ENCODE data around the gene PVR.

Gene PVR

GRCh38 chr19:44598880-44599279 lies 44.8 kb upstream of the PVR start:
- no peak overlapping the region for H3K27ac ChIP-seq (ENCODE audit: low read length)
- no peaks in the 10 kb centered on the region for H4K20me1 ChIP-seq (ENCODE audit: insufficient read depth, low read length)
- no peaks in the 10 kb centered on the region for H3K36me3 ChIP-seq (replicated peaks; ENCODE audit: low read depth, low read length)
- no peaks in the 10 kb centered on the region for H3K4me1 ChIP-seq (ENCODE audit: low read length)
- no peak overlapping the region for H2AFZ ChIP-seq (ENCODE audit: low read depth, low read length)
- no peaks in the 10 kb centered on the region for H3K9me3 ChIP-seq (ENCODE audit: insufficient read depth, low read length)
- no peak overlapping the region for H3K4me2 ChIP-seq (ENCODE audit: low read length)
- no peaks in the 10 kb centered on the region for H3K79me2 ChIP-seq (ENCODE audit: low read length)
- H3K9ac ChIP-seq (ENCODE audit: low read length), result no peak overlapping the region
- TF ChIP-seq CTCF (IDR thresholded peaks at IDR 0.05; ENCODE audit: low read depth, low read length) (no peak), EZH2phosphoT487 (IDR thresholded peaks at IDR 0.05; ENCODE audit: low read depth) (no peak)
- H3K27me3 ChIP-seq (ENCODE audit: low read depth, low read length), result peaks cover 16% of the 10 kb centered on the region; the same call in 1 of the 2 replicates
- no peak overlapping the region for H3K4me3 ChIP-seq (ENCODE audit: low read length)

- Histone ChIP-seq H3K27ac (ENCODE audit: low read length) (no peak overlapping the region), H3K9ac (ENCODE audit: low read length) (no peak overlapping the region), H2AFZ (ENCODE audit: low read depth, low read length) (no peak overlapping the region), H3K4me3 (ENCODE audit: low read length) (no peak overlapping the region), H4K20me1 (ENCODE audit: insufficient read depth, low read length) (no peaks in the 10 kb centered on the region), H3K36me3 (replicated peaks; ENCODE audit: low read depth, low read length) (no peaks in the 10 kb centered on the region), H3K27me3 (ENCODE audit: low read depth, low read length) (peaks cover 18% of the 10 kb centered on the region; the same call in 1 of the 2 replicates), H3K9me3 (ENCODE audit: insufficient read depth, low read length) (no peaks in the 10 kb centered on the region), H3K79me2 (ENCODE audit: low read length) (no peaks in the 10 kb centered on the region), H3K4me1 (ENCODE audit: low read length) (no peaks in the 10 kb centered on the region), H3K4me2 (ENCODE audit: low read length) (no peak overlapping the region)
- TF ChIP-seq EZH2phosphoT487 (IDR thresholded peaks at IDR 0.05; ENCODE audit: low read depth), result no peak
- no peak for TF ChIP-seq CTCF (IDR thresholded peaks at IDR 0.05; ENCODE audit: low read depth, low read length)
Observed at GRCh38 chr19:44600466-44600865, 43.2 kb upstream of the PVR start.

- no peaks in the 10 kb centered on the region for H4K20me1 ChIP-seq (ENCODE audit: insufficient read depth, low read length)
- no peaks in the 10 kb centered on the region for H3K9me3 ChIP-seq (ENCODE audit: insufficient read depth, low read length)
- no peak overlapping the region for H2AFZ ChIP-seq (ENCODE audit: low read depth, low read length)
- H3K4me3 ChIP-seq (ENCODE audit: low read length), result no peak overlapping the region
- no peaks in the 10 kb centered on the region for H3K4me1 ChIP-seq (ENCODE audit: low read length)
- H3K27ac ChIP-seq (ENCODE audit: low read length), result no peak overlapping the region
- H3K79me2 ChIP-seq (ENCODE audit: low read length), result no peaks in the 10 kb centered on the region
- no peaks in the 10 kb centered on the region for H3K36me3 ChIP-seq (replicated peaks; ENCODE audit: low read depth, low read length)
- H3K4me2 ChIP-seq (ENCODE audit: low read length), result no peak overlapping the region
- no peak for TF ChIP-seq EZH2phosphoT487 (IDR thresholded peaks at IDR 0.05; ENCODE audit: low read depth)
- H3K27me3 ChIP-seq (ENCODE audit: low read depth, low read length), result peaks cover 18% of the 10 kb centered on the region; the same call in 1 of the 2 replicates
- no peak overlapping the region for H3K9ac ChIP-seq (ENCODE audit: low read length)
Observed at GRCh38 chr19:44602081-44602480, 41.6 kb upstream of the PVR start.

GRCh38 chr19:44603201-44603945 lies 40.3 kb upstream of the PVR start:
- H3K27ac ChIP-seq (ENCODE audit: low read length), result no peak overlapping the region
- H3K9ac ChIP-seq (ENCODE audit: low read length), result no peak overlapping the region
- H3K9me3 ChIP-seq (ENCODE audit: insufficient read depth, low read length), result no peaks in the 10 kb centered on the region
- no peak overlapping the region for H3K4me2 ChIP-seq (ENCODE audit: low read length)
- no peaks in the 10 kb centered on the region for H3K36me3 ChIP-seq (replicated peaks; ENCODE audit: low read depth, low read length)
- no peaks in the 10 kb centered on the region for H3K4me1 ChIP-seq (ENCODE audit: low read length)
- H3K4me3 ChIP-seq (ENCODE audit: low read length), result no peak overlapping the region
- peaks cover 18% of the 10 kb centered on the region; the same call in 1 of the 2 replicates for H3K27me3 ChIP-seq (ENCODE audit: low read depth, low read length)
- H3K79me2 ChIP-seq (ENCODE audit: low read length), result no peaks in the 10 kb centered on the region
- H4K20me1 ChIP-seq (ENCODE audit: insufficient read depth, low read length), result no peaks in the 10 kb centered on the region
- TF ChIP-seq EZH2phosphoT487 (IDR thresholded peaks at IDR 0.05; ENCODE audit: low read depth) (no peak), CTCF (IDR thresholded peaks at IDR 0.05; ENCODE audit: low read depth, low read length) (no peak)
- no peak overlapping the region for H2AFZ ChIP-seq (ENCODE audit: low read depth, low read length)
